ENCODE results near the gene OLFML1. TPM values are rescaled to one million over a fixed set of nuclear protein-coding genes. Genes with fewer than 3 reads are reported as not detected.
A peak's percentile ranks its signal among the peaks of the same experiment; 100 is the strongest.

The OLFML1 gene
- total and polyA plus RNA-seq, 11 donors, result 1.7 to 17.9 (median 4.0) TPM

GRCh38 chr11:7524462-7525235 is 39.3 kb downstream of the OLFML1 start:
- DNase-seq (no peak), ATAC-seq (no peak)
- TF ChIP-seq CTCF (IDR thresholded peaks at IDR 0.05), result no peak
- intact Hi-C loops (cut with DNase I), result no loop called here
- no peaks in the 10 kb centered on the region for H3K27me3 ChIP-seq
- H3K36me3 ChIP-seq, result no peaks in the 10 kb centered on the region
- H3K9me3 ChIP-seq, result no peaks in the 10 kb centered on the region
- peaks cover 0 to 82% (median 6%) of the 10 kb centered on the region in 12 donors for H3K4me1 ChIP-seq
- peak overlapping the region in 2 of 12 donors; percentile 17 to 21 for H3K4me3 ChIP-seq
- H3K27ac ChIP-seq, result peak overlapping the region in 1 of 12 donors; percentile 76
- 81 to 89% (median 86%) methylated on average over 6 of the region's 6 CpGs for WGBS, 4 donors

- H3K27ac ChIP-seq, result no peak overlapping the region
- no peaks in the 10 kb centered on the region for H3K36me3 ChIP-seq
- H3K27me3 ChIP-seq, result no peaks in the 10 kb centered on the region
- 97 to 98% (median 97%) methylated on average over 4 of the region's 4 CpGs for WGBS, 4 donors
- no peak for TF ChIP-seq CTCF (IDR thresholded peaks at IDR 0.05)
- no peak for TF ChIP-seq POLR2A (IDR thresholded peaks at IDR 0.05)
- H3K4me1 ChIP-seq, result peaks cover 0 to 77% (median 6%) of the 10 kb centered on the region in 12 donors
- DNase-seq (no peak), ATAC-seq (no peak)
- H3K9me3 ChIP-seq, result no peaks in the 10 kb centered on the region
- no peak overlapping the region for H3K4me3 ChIP-seq
- intact Hi-C loops (cut with DNase I), result no loop called here
Measured at GRCh38 chr11:7525424-7525823, 40.1 kb downstream of the OLFML1 start.

GRCh38 chr11:7527029-7527428 is 41.7 kb downstream of the OLFML1 start:
- DNase-seq, result no peak

More at GRCh38 chr11:7527029-7527428, 41.7 kb downstream of the OLFML1 start:
- intact Hi-C loops (cut with DNase I), result no loop called here
- no peak overlapping the region for H3K27ac ChIP-seq
- H3K36me3 ChIP-seq, result no peaks in the 10 kb centered on the region
- WGBS, 4 donors, result 66 to 80% (median 77%) methylated on average over 1 of the region's 1 CpG
- no peak overlapping the region for H3K4me3 ChIP-seq
- H3K4me1 ChIP-seq, result peaks cover 0 to 74% (median 6%) of the 10 kb centered on the region in 12 donors
- H3K9me3 ChIP-seq, result no peaks in the 10 kb centered on the region
- no peaks in the 10 kb centered on the region for H3K27me3 ChIP-seq
- no peak for ATAC-seq
- TF ChIP-seq CTCF (IDR thresholded peaks at IDR 0.05) (no peak), POLR2A (IDR thresholded peaks at IDR 0.05) (no peak)

All from heart left ventricle (tissue), 16 donors.